Stimulated activated naive CD4-positive, alpha-beta T cell treated with Interleukin-2 at 50 U/mL for 16 hours (primary cell): ENCODE results near the gene IFTAP.
"Not testable (repeated sequence)": the region's sequence is repeated elsewhere in the genome, so short reads cannot be mapped to it uniquely, and the experiment has no call there.

Experiments used
- DNase-seq: peaks from one replicate; lab custom pipeline; 2025; lab: John Stamatoyannopoulos, UW

IFTAP gene

GRCh38 chr11:36594316-36594989, at the start of gene IFTAP:
TSS of gene IFTAP (plus strand) at chr11:36594502. CDS start at chr11:36610104, 15,602 bp downstream.
- no peak for DNase-seq

GRCh38 chr11:36550385-36551115, 43.8 kb upstream of the IFTAP start:
- DNase-seq, result no peak

GRCh38 chr11:36557390-36557789, 36.9 kb upstream of the IFTAP start:
- not testable (repeated sequence) for DNase-seq

- no peak for DNase-seq
These were observed 36.3 kb upstream of the IFTAP start for GRCh38 chr11:36557991-36558390.

GRCh38 chr11:36558571-36559413, 35.5 kb upstream of the IFTAP start:
- no peak for DNase-seq

GRCh38 chr11:36564376-36565030, 29.8 kb upstream of the IFTAP start:
- DNase-seq, result peak; percentile 1

GRCh38 chr11:36565031-36565610, 29.2 kb upstream of the IFTAP start:
- DNase-seq, result no peak

GRCh38 chr11:36566407-36567053, 27.8 kb upstream of the IFTAP start:
- no peak for DNase-seq

- DNase-seq, result no peak
These were observed 26.6 kb upstream of the IFTAP start, which contains the start of gene RAG1 for GRCh38 chr11:36567694-36568093. TSS of gene RAG1 (plus strand) at chr11:36568007. CDS start at chr11:36573305, 5,298 bp downstream.

- DNase-seq, result no peak
These were observed 25.2 kb upstream of the IFTAP start for GRCh38 chr11:36569095-36569494.

GRCh38 chr11:36574486-36574885, 19.8 kb upstream of the IFTAP start:
- DNase-seq, result no peak

- no peak for DNase-seq
These were observed 16.9 kb upstream of the IFTAP start for GRCh38 chr11:36577373-36577772.

GRCh38 chr11:36577859-36578258, 16.4 kb upstream of the IFTAP start:
- DNase-seq, result no peak

GRCh38 chr11:36578458-36578857, 15.8 kb upstream of the IFTAP start:
- no peak for DNase-seq

GRCh38 chr11:36581536-36581935, 12.8 kb upstream of the IFTAP start:
- no peak for DNase-seq

GRCh38 chr11:36583667-36584066, 10.6 kb upstream of the IFTAP start:
- no peak for DNase-seq

GRCh38 chr11:36586543-36586942, 7.8 kb upstream of the IFTAP start:
- no peak for DNase-seq

- no peak for DNase-seq
These were observed 6.2 kb upstream of the IFTAP start for GRCh38 chr11:36588099-36588498.

- no peak for DNase-seq
These were observed 3.8 kb upstream of the IFTAP start for GRCh38 chr11:36590513-36590912.

- DNase-seq, result no peak
These were observed 2.9 kb upstream of the IFTAP start for GRCh38 chr11:36591433-36591832.

GRCh38 chr11:36596880-36597279, 2.6 kb downstream of the IFTAP start:
- no peak for DNase-seq
